T47D (cell line): Measurements from ENCODE around the gene NCCRP1.

Experiments
- DNase-seq, 2 experiments: peaks; one replicate each; pipeline versions ENCODE4 v3.0.0 to v3.0.0-alpha.2; 2011 to 2012; ENCODE audit warnings: low read depth in 1 of 2, low spot score in 1 of 2
- JUND ChIP-seq: IDR thresholded peaks from 2 replicates; pipeline ENCODE4 v1.6.1; 2012; ENCODE audit warnings: low read depth
- in situ Hi-C: cut with HindIII; loops from 2 replicates; pipeline ENCODE4 v1.10.0; 2016; ENCODE audit warnings: low sequenced_read_pairs, low pct_unique_long_range_greater_than_20kb

The NCCRP1 gene

GRCh38 chr19:39177110-39177699 lies 19.6 kb upstream of the NCCRP1 start:
- no peak for TF ChIP-seq JUND
- DNase-seq = no peak
- in situ Hi-C loops = no loop called here

- no peak for DNase-seq
- no peak for TF ChIP-seq JUND
- in situ Hi-C loops = no loop called here
Measured at GRCh38 chr19:39177736-39178135, 19.0 kb upstream of the NCCRP1 start.

- TF ChIP-seq JUND = no peak
- in situ Hi-C loops = no loop called here
Measured at GRCh38 chr19:39178296-39179006, 18.3 kb upstream of the NCCRP1 start.

GRCh38 chr19:39179754-39180153 lies 17.0 kb upstream of the NCCRP1 start:
- in situ Hi-C loops = no loop called here

More at GRCh38 chr19:39178296-39179006, 18.3 kb upstream of the NCCRP1 start:
- no peak for DNase-seq

GRCh38 chr19:39180749-39181148 lies 16.0 kb upstream of the NCCRP1 start:
- in situ Hi-C loops = no loop called here
- TF ChIP-seq JUND = no peak
- no peak for DNase-seq

More at GRCh38 chr19:39179754-39180153, 17.0 kb upstream of the NCCRP1 start:
- no peak for DNase-seq
- TF ChIP-seq JUND = no peak

- TF ChIP-seq JUND = no peak
- DNase-seq = no peak
- in situ Hi-C loops = no loop called here
Measured at GRCh38 chr19:39181500-39182173, 15.1 kb upstream of the NCCRP1 start.

GRCh38 chr19:39182174-39182505 lies 14.6 kb upstream of the NCCRP1 start:
- in situ Hi-C loops = no loop called here
- no peak for TF ChIP-seq JUND
- no peak for DNase-seq

- DNase-seq = no peak
- TF ChIP-seq JUND = no peak
- in situ Hi-C loops = no loop called here
Measured at GRCh38 chr19:39183104-39183503, 13.7 kb upstream of the NCCRP1 start.

GRCh38 chr19:39186391-39186790 lies 10.4 kb upstream of the NCCRP1 start:
- in situ Hi-C loops = no loop called here
- no peak for TF ChIP-seq JUND
- DNase-seq = no peak

- in situ Hi-C loops = no loop called here
- no peak for TF ChIP-seq JUND
- peak in 1 of 2 experiments; percentile 51 for DNase-seq
Measured at GRCh38 chr19:39187552-39187943, 9.2 kb upstream of the NCCRP1 start.

GRCh38 chr19:39188960-39189359 lies 7.8 kb upstream of the NCCRP1 start:
- no peak for DNase-seq
- no peak for TF ChIP-seq JUND
- in situ Hi-C loops = no loop called here

- no peak for DNase-seq
- no peak for TF ChIP-seq JUND
- in situ Hi-C loops = no loop called here
Measured at GRCh38 chr19:39190768-39191167, 6.0 kb upstream of the NCCRP1 start.

GRCh38 chr19:39192846-39193245 lies 3.9 kb upstream of the NCCRP1 start:
- no peak for TF ChIP-seq JUND
- no peak for DNase-seq
- in situ Hi-C loops = no loop called here
